Measurements from ENCODE around the gene CCDC148.
"Not testable (repeated sequence)": the region's sequence is repeated elsewhere in the genome, so short reads cannot be mapped to it uniquely, and the experiment has no call there.

The CCDC148 gene

GRCh38 chr2:158391361-158391760, 65.2 kb downstream of the CCDC148 start:
- DNase-seq: no peak
- in situ Hi-C loops (cut with HindIII; ENCODE audit: low pct_ligation_motif_present, low pct_unique_long_range_greater_than_20kb, low sequenced_read_pairs): no loop called here

DNA sequence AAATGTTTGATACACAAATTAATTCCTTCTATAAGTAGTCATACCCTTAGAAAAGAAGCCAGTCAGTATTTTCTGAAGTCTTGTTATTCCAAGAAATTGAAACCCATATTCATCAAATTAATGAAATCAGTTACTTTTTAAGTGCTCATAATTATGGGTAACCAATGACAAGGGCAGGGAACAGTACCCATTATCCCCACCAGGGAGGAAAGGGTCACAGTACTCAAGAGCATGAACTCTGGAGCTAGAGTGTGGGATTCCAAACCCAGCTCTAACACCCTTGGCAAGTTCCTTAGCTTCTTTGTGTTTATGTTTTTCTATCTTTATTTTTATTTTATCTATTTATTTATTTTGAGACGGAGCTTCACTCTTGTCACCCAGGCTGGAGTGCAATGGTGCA, 68.4 kb downstream of the CCDC148 start:
- DNase-seq: no peak

DNA sequence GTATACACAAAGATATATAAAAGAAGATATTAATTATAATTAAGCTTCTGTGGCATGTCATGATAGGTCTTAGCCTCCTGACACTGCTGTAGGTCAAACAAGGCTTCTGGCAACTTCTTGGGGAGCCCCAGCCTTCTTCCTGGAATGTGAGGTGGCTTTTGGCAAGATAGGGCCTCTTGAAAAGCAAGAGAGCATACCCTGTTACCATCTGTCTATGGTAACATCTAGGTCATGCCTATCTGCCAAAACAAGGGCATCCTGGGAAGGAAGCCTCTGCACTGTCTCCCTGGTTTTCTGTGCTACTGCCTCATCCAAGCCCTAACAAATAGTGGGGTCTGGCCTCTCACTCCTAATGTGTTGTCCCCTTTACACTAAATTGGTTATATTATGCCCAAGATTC, 70.9 kb downstream of the CCDC148 start:
- in situ Hi-C loops (cut with HindIII; ENCODE audit: low pct_ligation_motif_present, low pct_unique_long_range_greater_than_20kb, low sequenced_read_pairs): no loop called here
- no peak for DNase-seq

More for the DNA sequence above, 68.4 kb downstream of the CCDC148 start:
- in situ Hi-C loops (cut with HindIII; ENCODE audit: low pct_ligation_motif_present, low pct_unique_long_range_greater_than_20kb, low sequenced_read_pairs): no loop called here

GRCh38 chr2:158381978-158382377, 74.6 kb downstream of the CCDC148 start:
- in situ Hi-C loops (cut with HindIII; ENCODE audit: low pct_ligation_motif_present, low pct_unique_long_range_greater_than_20kb, low sequenced_read_pairs): no loop called here
- DNase-seq: no peak

GRCh38 chr2:158381205-158381604, 75.3 kb downstream of the CCDC148 start:
- in situ Hi-C loops (cut with HindIII; ENCODE audit: low pct_ligation_motif_present, low pct_unique_long_range_greater_than_20kb, low sequenced_read_pairs): no loop called here
- no peak for DNase-seq

- no peak for DNase-seq
- in situ Hi-C loops (cut with HindIII; ENCODE audit: low pct_ligation_motif_present, low pct_unique_long_range_greater_than_20kb, low sequenced_read_pairs): no loop called here
Observed at GRCh38 chr2:158380746-158381145, 75.8 kb downstream of the CCDC148 start.

DNA sequence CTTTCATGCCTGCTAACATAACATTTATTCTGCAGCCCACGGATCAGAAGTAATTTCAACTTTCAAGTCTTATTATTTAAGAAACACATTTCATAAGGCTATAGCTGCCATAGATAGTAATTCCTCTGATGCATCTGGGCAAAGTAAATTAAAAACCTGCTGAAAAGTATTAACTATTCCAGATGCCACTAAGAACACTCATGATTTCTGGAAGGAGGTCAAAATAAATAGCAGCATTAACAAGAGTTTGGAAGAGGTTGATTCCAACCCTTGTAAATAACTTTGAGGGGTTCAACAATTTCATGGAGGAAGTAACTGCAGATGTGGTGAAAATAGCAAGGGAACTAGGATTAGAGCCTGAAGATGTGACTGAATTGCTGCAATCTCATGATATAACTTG, 77.6 kb downstream of the CCDC148 start:
- in situ Hi-C loops (cut with HindIII; ENCODE audit: low pct_ligation_motif_present, low pct_unique_long_range_greater_than_20kb, low sequenced_read_pairs): no loop called here
- DNase-seq: no peak

GRCh38 chr2:158366342-158366741, 90.2 kb downstream of the CCDC148 start:
- DNase-seq: no peak
- in situ Hi-C loops (cut with HindIII; ENCODE audit: low pct_ligation_motif_present, low pct_unique_long_range_greater_than_20kb, low sequenced_read_pairs): no loop called here

GRCh38 chr2:158359846-158360245, 96.7 kb downstream of the CCDC148 start:
- DNase-seq: no peak
- in situ Hi-C loops (cut with HindIII; ENCODE audit: low pct_ligation_motif_present, low pct_unique_long_range_greater_than_20kb, low sequenced_read_pairs): no loop called here

- no peak for DNase-seq
Observed at GRCh38 chr2:158357699-158358098, 98.9 kb downstream of the CCDC148 start.

GRCh38 chr2:158357122-158357521, 99.4 kb downstream of the CCDC148 start:
- no peak for DNase-seq
- in situ Hi-C loops (cut with HindIII; ENCODE audit: low pct_ligation_motif_present, low pct_unique_long_range_greater_than_20kb, low sequenced_read_pairs): no loop called here

More at GRCh38 chr2:158357699-158358098, 98.9 kb downstream of the CCDC148 start:
- in situ Hi-C loops (cut with HindIII; ENCODE audit: low pct_ligation_motif_present, low pct_unique_long_range_greater_than_20kb, low sequenced_read_pairs): no loop called here

GRCh38 chr2:158351466-158351816, 105.1 kb downstream of the CCDC148 start:
- in situ Hi-C loops (cut with HindIII; ENCODE audit: low pct_ligation_motif_present, low pct_unique_long_range_greater_than_20kb, low sequenced_read_pairs); DNase-seq: not testable (repeated sequence)

- in situ Hi-C loops (cut with HindIII; ENCODE audit: low pct_ligation_motif_present, low pct_unique_long_range_greater_than_20kb, low sequenced_read_pairs); DNase-seq: not testable (repeated sequence)
Observed at GRCh38 chr2:158350751-158351465, 105.6 kb downstream of the CCDC148 start.

- no peak for DNase-seq
- in situ Hi-C loops (cut with HindIII; ENCODE audit: low pct_ligation_motif_present, low pct_unique_long_range_greater_than_20kb, low sequenced_read_pairs): no loop called here
Observed at GRCh38 chr2:158346032-158346431, 110.5 kb downstream of the CCDC148 start.

DNA sequence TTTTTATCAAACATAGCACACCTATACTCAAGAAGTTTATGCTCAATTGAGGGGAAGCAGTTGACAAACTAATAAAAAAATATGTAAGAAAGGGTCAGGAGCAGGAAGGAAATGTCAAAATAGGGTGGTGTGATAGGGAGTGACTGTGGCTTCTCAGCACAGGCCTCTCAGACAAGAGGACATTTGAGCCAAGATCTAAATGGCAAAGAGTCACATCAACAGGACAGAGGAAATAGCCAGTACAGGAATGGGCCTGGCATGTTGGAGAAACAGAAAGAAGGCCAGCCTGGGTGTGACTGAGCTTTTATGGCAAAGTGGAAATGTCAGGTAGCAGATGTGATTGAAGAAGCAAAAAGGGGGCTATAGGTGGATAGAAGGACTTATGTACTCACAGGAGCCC, 117.0 kb downstream of the CCDC148 start:
- in situ Hi-C loops (cut with HindIII; ENCODE audit: low pct_ligation_motif_present, low pct_unique_long_range_greater_than_20kb, low sequenced_read_pairs): no loop called here
- DNase-seq: no peak

DNA sequence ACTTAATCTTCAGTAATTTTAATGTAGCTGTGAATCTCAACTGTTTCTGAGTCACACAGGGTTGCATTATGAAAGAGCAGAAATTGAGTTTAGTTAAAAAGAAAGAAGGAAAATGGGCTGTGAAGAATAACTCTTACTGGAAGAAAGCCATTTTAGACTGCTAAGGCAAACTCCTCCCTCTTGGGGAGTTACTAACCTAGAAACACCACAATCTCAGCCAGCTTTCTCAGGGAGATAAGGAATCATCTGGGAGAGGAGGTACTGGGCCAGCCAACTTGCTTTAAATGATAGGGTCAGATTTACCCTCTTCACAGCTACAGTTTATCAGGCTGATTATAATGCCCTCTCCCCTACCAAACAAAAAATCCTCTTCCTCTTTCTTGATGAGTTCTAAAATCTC, 119.5 kb downstream of the CCDC148 start:
- in situ Hi-C loops (cut with HindIII; ENCODE audit: low pct_ligation_motif_present, low pct_unique_long_range_greater_than_20kb, low sequenced_read_pairs): no loop called here
- DNase-seq: no peak

DNA sequence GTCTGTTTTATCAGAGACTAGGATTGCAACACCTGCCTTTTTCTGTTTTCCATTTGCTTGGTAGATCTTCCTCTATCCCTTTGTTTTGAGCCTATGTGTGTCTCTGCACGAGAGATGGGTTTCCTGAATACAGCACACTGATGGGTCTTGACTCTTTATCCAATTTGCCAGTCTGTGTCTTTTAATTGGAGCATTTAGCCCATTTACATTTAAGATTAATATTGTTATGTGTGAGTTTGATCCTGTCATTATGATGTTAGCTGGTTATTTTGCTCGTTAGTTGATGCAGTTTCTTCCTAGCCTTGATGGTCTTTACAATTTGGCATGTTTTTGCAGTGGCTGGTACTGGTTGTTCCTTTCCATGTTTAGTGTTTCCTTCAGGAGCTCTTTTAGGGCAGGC, 124.8 kb downstream of the CCDC148 start:
- DNase-seq; in situ Hi-C loops (cut with HindIII; ENCODE audit: low pct_ligation_motif_present, low pct_unique_long_range_greater_than_20kb, low sequenced_read_pairs): not testable (repeated sequence)

- DNase-seq: no peak
- in situ Hi-C loops (cut with HindIII; ENCODE audit: low pct_ligation_motif_present, low pct_unique_long_range_greater_than_20kb, low sequenced_read_pairs): no loop called here
Observed at GRCh38 chr2:158325782-158326340, 130.7 kb downstream of the CCDC148 start.

- DNase-seq: peak; percentile 79
- in situ Hi-C loops (cut with HindIII; ENCODE audit: low pct_ligation_motif_present, low pct_unique_long_range_greater_than_20kb, low sequenced_read_pairs): no loop called here
Observed at GRCh38 chr2:158325031-158325781, 131.3 kb downstream of the CCDC148 start.

- in situ Hi-C loops (cut with HindIII; ENCODE audit: low pct_ligation_motif_present, low pct_unique_long_range_greater_than_20kb, low sequenced_read_pairs): no loop called here
- no peak for DNase-seq
Observed at GRCh38 chr2:158323381-158323780, 133.2 kb downstream of the CCDC148 start.
